Skeletal muscle satellite cell (primary cell): Measurements from ENCODE around the gene SQSTM1. TPM values are rescaled to one million over a fixed set of nuclear protein-coding genes. Genes with fewer than 3 reads are reported as not detected.

ENCODE experiments used
- H3K27me3 ChIP-seq: 2 replicates; pipeline ENCODE4 v1.7.0; 2013; ENCODE audit warnings: low read length; ENCODE audit not compliant: control insufficient read depth, insufficient read depth
- H3K36me3 ChIP-seq: 2 replicates; pipeline ENCODE4 v1.7.0; 2013; ENCODE audit warnings: mild to moderate bottlenecking, control low read depth, low read length; ENCODE audit not compliant: insufficient read depth
- H3K4me1 ChIP-seq: 2 replicates; pipeline ENCODE4 v1.7.0; 2013; ENCODE audit warnings: low read length; ENCODE audit not compliant: control insufficient read depth, insufficient read depth
- H3K4me2 ChIP-seq: 2 replicates; pipeline ENCODE4 v1.7.0; 2013; ENCODE audit warnings: mild to moderate bottlenecking, low read length
- H3K4me3 ChIP-seq: 2 replicates; pipeline ENCODE4 v1.7.0; 2013; ENCODE audit warnings: low read length
- H3K9ac ChIP-seq: 2 replicates; pipeline ENCODE4 v1.7.0; 2013; ENCODE audit warnings: mild to moderate bottlenecking, low read depth, low read length, moderate library complexity
- H3K9me3 ChIP-seq: replicated peaks from 2 replicates; pipeline ENCODE4 v1.7.0; 2013; ENCODE audit warnings: mild to moderate bottlenecking, control low read depth, low read length
- total RNA-seq: library from RNA; depleted of rRNA; stranded (reverse); fragments of >200 nt; gene quantifications from 2 replicates; pipeline ENCODE4 v1.2.3, GENCODE V29; 2012; rRNA removed

Gene SQSTM1
- 416 and 1,062 TPM in 2 replicates for total RNA-seq

GRCh38 chr5:179820483-179821297 lies at the start of gene SQSTM1:
Gene SQSTM1, plus strand, starts transcription at chr5:179820905. Its CDS starts 32 bp downstream, at chr5:179820937.
- Histone ChIP-seq H3K27me3 (no peaks in the 10 kb centered on the region), H3K4me3 (peak within 1 kb of the TSS; percentile 76), H3K4me1 (peaks cover 62% of the 10 kb centered on the region), H3K9me3 (no peaks in the 10 kb centered on the region), H3K36me3 (peaks cover 37% of the 10 kb centered on the region), H3K4me2 (peak within 1 kb of the TSS; percentile 87), H3K9ac (peak within 1 kb of the TSS; percentile 96)

GRCh38 chr5:179771311-179771895 lies 49.3 kb upstream of the SQSTM1 start:
- Histone ChIP-seq H3K36me3 (peaks cover 82% of the 10 kb centered on the region), H3K9ac (no peak overlapping the region), H3K4me1 (peaks cover 5% of the 10 kb centered on the region), H3K4me2 (no peak overlapping the region), H3K9me3 (no peaks in the 10 kb centered on the region), H3K4me3 (no peak overlapping the region), H3K27me3 (no peaks in the 10 kb centered on the region)

GRCh38 chr5:179772351-179772750 lies 48.4 kb upstream of the SQSTM1 start:
- Histone ChIP-seq H3K9me3 (no peaks in the 10 kb centered on the region), H3K27me3 (no peaks in the 10 kb centered on the region), H3K9ac (no peak overlapping the region), H3K36me3 (peaks cover 79% of the 10 kb centered on the region), H3K4me3 (no peak overlapping the region), H3K4me1 (no peaks in the 10 kb centered on the region), H3K4me2 (no peak overlapping the region)

GRCh38 chr5:179773686-179774040 lies 47.0 kb upstream of the SQSTM1 start:
- Histone ChIP-seq H3K27me3 (no peaks in the 10 kb centered on the region), H3K4me3 (no peak overlapping the region), H3K9me3 (no peaks in the 10 kb centered on the region), H3K4me2 (no peak overlapping the region), H3K36me3 (peaks cover 78% of the 10 kb centered on the region), H3K4me1 (no peaks in the 10 kb centered on the region), H3K9ac (no peak overlapping the region)

GRCh38 chr5:179774442-179774841 lies 46.3 kb upstream of the SQSTM1 start:
- Histone ChIP-seq H3K9ac (no peak overlapping the region), H3K9me3 (no peaks in the 10 kb centered on the region), H3K36me3 (peaks cover 73% of the 10 kb centered on the region), H3K4me3 (no peak overlapping the region), H3K4me2 (no peak overlapping the region), H3K4me1 (no peaks in the 10 kb centered on the region), H3K27me3 (no peaks in the 10 kb centered on the region)

GRCh38 chr5:179776411-179776938 lies 44.2 kb upstream of the SQSTM1 start:
- H3K27me3 ChIP-seq = no peaks in the 10 kb centered on the region
- no peak overlapping the region for H3K4me2 ChIP-seq
- H3K4me1 ChIP-seq = no peaks in the 10 kb centered on the region
- peaks cover 68% of the 10 kb centered on the region for H3K36me3 ChIP-seq
- H3K9me3 ChIP-seq = no peaks in the 10 kb centered on the region
- no peak overlapping the region for H3K4me3 ChIP-seq
- no peak overlapping the region for H3K9ac ChIP-seq

- H3K4me2 ChIP-seq = no peak overlapping the region
- H3K27me3 ChIP-seq = no peaks in the 10 kb centered on the region
- H3K9me3 ChIP-seq = no peaks in the 10 kb centered on the region
- H3K4me1 ChIP-seq = no peaks in the 10 kb centered on the region
- no peak overlapping the region for H3K9ac ChIP-seq
- no peak overlapping the region for H3K4me3 ChIP-seq
- peaks cover 60% of the 10 kb centered on the region for H3K36me3 ChIP-seq
These were observed 43.2 kb upstream of the SQSTM1 start for GRCh38 chr5:179777456-179777855.

- peaks cover 57% of the 10 kb centered on the region for H3K36me3 ChIP-seq
These were observed 42.8 kb upstream of the SQSTM1 start for GRCh38 chr5:179777909-179778308.

GRCh38 chr5:179778591-179778990 lies 42.1 kb upstream of the SQSTM1 start:
- Histone ChIP-seq H3K4me3 (no peak overlapping the region), H3K27me3 (no peaks in the 10 kb centered on the region), H3K9me3 (no peaks in the 10 kb centered on the region), H3K9ac (no peak overlapping the region), H3K4me1 (no peaks in the 10 kb centered on the region), H3K4me2 (no peak overlapping the region), H3K36me3 (peaks cover 51% of the 10 kb centered on the region)

More at GRCh38 chr5:179777909-179778308, 42.8 kb upstream of the SQSTM1 start:
- no peaks in the 10 kb centered on the region for H3K4me1 ChIP-seq
- no peak overlapping the region for H3K9ac ChIP-seq
- no peaks in the 10 kb centered on the region for H3K9me3 ChIP-seq
- no peak overlapping the region for H3K4me2 ChIP-seq
- no peak overlapping the region for H3K4me3 ChIP-seq
- H3K27me3 ChIP-seq = no peaks in the 10 kb centered on the region

- Histone ChIP-seq H3K4me3 (no peak overlapping the region), H3K27me3 (no peaks in the 10 kb centered on the region), H3K4me1 (no peaks in the 10 kb centered on the region), H3K9ac (no peak overlapping the region), H3K9me3 (no peaks in the 10 kb centered on the region), H3K4me2 (no peak overlapping the region), H3K36me3 (peaks cover 40% of the 10 kb centered on the region)
These were observed 40.9 kb upstream of the SQSTM1 start for GRCh38 chr5:179779826-179780225.

GRCh38 chr5:179780362-179780761 lies 40.3 kb upstream of the SQSTM1 start:
- Histone ChIP-seq H3K9ac (no peak overlapping the region), H3K4me2 (no peak overlapping the region), H3K36me3 (peaks cover 35% of the 10 kb centered on the region), H3K4me1 (no peaks in the 10 kb centered on the region), H3K9me3 (no peaks in the 10 kb centered on the region), H3K4me3 (no peak overlapping the region), H3K27me3 (no peaks in the 10 kb centered on the region)
